Urothelium cell line (cell line): ENCODE results near the gene UBE2D1.

Source experiments
- DNase-seq: peaks from one replicate; pipeline ENCODE4 v3.0.0; 2011; ENCODE audit warnings: low spot score, mixed read lengths
- FAIRE-seq: peaks from 2 replicates; lab custom pipeline; 2011; peaks lifted over from hg19 to GRCh38; lab: Jason Lieb, UNC

The UBE2D1 gene

GRCh38 chr10:58336242-58336641 lies 1.4 kb downstream of the UBE2D1 start:
- FAIRE-seq (no peak), DNase-seq (no peak)

GRCh38 chr10:58341422-58341821 lies 6.6 kb downstream of the UBE2D1 start:
- DNase-seq (no peak), FAIRE-seq (no peak)

- DNase-seq (no peak), FAIRE-seq (no peak)
These were observed 7.1 kb downstream of the UBE2D1 start for GRCh38 chr10:58341947-58342346.

GRCh38 chr10:58347967-58348366 lies 13.2 kb downstream of the UBE2D1 start:
- FAIRE-seq = no peak

GRCh38 chr10:58348571-58349033 lies 13.8 kb downstream of the UBE2D1 start:
- FAIRE-seq (no peak), DNase-seq (no peak)

More at GRCh38 chr10:58347967-58348366, 13.2 kb downstream of the UBE2D1 start:
- no peak for DNase-seq

- no peak for DNase-seq
- no peak for FAIRE-seq
These were observed 15.2 kb downstream of the UBE2D1 start for GRCh38 chr10:58350023-58350422.

- peak; percentile 79 for FAIRE-seq
- DNase-seq = no peak
These were observed 16.0 kb downstream of the UBE2D1 start for GRCh38 chr10:58350619-58351323.

- DNase-seq (no peak), FAIRE-seq (no peak)
These were observed 17.1 kb downstream of the UBE2D1 start for GRCh38 chr10:58351616-58352578.

- FAIRE-seq (no peak), DNase-seq (no peak)
These were observed 18.3 kb downstream of the UBE2D1 start for GRCh38 chr10:58352956-58353610.

- FAIRE-seq = no peak
- no peak for DNase-seq
These were observed 21.9 kb downstream of the UBE2D1 start for GRCh38 chr10:58356756-58357155.

- no peak for FAIRE-seq
- no peak for DNase-seq
These were observed 23.6 kb downstream of the UBE2D1 start for GRCh38 chr10:58358314-58358933.

- no peak for DNase-seq
- no peak for FAIRE-seq
These were observed 24.1 kb downstream of the UBE2D1 start for GRCh38 chr10:58358947-58359346.

- DNase-seq (no peak), FAIRE-seq (no peak)
These were observed 24.7 kb downstream of the UBE2D1 start for GRCh38 chr10:58359541-58359940.

GRCh38 chr10:58360412-58361004 lies 25.7 kb downstream of the UBE2D1 start:
- FAIRE-seq = no peak
- no peak for DNase-seq

- FAIRE-seq (no peak), DNase-seq (no peak)
These were observed 26.5 kb downstream of the UBE2D1 start for GRCh38 chr10:58361353-58361752.

- FAIRE-seq (no peak), DNase-seq (no peak)
These were observed 27.4 kb downstream of the UBE2D1 start for GRCh38 chr10:58362027-58362789.

GRCh38 chr10:58367069-58367468 lies 32.3 kb downstream of the UBE2D1 start:
- DNase-seq (no peak), FAIRE-seq (no peak)

GRCh38 chr10:58371473-58371872 lies 36.7 kb downstream of the UBE2D1 start:
- DNase-seq (no peak), FAIRE-seq (no peak)

- no peak for FAIRE-seq
These were observed 38.0 kb downstream of the UBE2D1 start for GRCh38 chr10:58372607-58373441.

More at GRCh38 chr10:58372607-58373441, 38.0 kb downstream of the UBE2D1 start:
- peak; percentile 12 for DNase-seq
